AML-193 (cell line): ENCODE data around the gene RGS1.
A peak's percentile ranks its signal among the peaks of the same experiment; 100 is the strongest.

Source experiments
- DNase-seq, 2 experiments: peaks; one replicate each; lab custom pipeline; 2025; lab: John Stamatoyannopoulos, UW

RGS1 gene

GRCh38 chr1:192581131-192581927 lies 5.8 kb downstream of the RGS1 start:
- DNase-seq, result no peak

- no peak for DNase-seq
Observed at GRCh38 chr1:192584866-192585265, 9.3 kb downstream of the RGS1 start.

GRCh38 chr1:192587386-192588266 lies 12.1 kb downstream of the RGS1 start:
- no peak for DNase-seq

GRCh38 chr1:192588546-192588945 lies 13.0 kb downstream of the RGS1 start:
- no peak for DNase-seq

DNA sequence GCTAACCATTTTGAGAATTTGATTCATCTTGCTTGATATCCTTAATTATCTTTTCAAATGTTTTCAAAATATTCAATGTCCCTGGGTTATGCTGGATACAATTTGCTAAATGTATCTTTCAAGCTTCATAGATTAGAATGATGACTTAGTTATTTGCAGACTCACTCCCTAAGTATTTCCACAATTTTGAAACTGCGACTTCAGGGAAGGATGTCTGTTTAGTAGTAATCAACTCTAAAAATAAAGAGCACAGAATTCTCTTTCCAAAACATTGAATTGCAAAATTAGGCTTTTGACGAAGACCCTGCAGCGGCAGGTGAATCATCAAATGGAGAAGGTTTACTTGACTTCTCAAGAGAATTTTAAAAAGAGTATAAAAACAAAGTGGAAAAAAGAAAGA lies 14.2 kb downstream of the RGS1 start:
- no peak for DNase-seq

GRCh38 chr1:192592517-192592916 lies 16.9 kb downstream of the RGS1 start:
- DNase-seq, result no peak

DNA sequence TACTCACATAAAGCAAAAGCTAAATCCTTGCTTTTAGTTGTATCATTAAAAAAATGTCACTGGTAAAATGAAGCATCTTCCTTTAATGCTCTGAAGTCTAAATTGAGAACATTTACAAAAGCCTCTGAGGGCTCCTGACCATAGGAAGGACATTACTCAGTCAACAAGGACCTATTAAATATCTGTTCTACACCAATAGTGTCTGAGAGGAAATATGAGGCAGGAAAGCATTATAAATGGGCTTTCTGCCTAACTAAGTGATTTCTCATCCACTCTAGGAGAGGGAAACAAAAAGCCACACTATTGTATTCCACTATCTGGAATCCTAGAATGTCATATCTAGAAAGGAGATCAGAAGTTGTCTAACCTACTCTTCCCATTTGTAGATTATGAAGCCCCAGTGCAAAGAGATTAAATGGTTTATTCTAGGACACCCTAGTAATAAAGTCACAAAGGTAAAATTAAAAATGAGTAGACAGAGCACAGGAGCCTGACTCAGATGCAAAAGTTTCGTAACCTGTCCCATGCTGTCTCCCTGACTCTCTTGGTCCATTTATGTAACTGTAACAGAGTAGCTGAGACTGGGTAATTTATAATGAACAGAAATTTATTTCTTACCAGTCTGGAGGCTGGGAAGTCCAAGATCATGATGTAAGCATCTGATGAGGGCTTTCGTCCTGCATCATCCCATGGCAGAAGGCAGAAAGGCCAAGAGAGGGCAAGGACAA lies 17.6 kb downstream of the RGS1 start:
- no peak for DNase-seq

GRCh38 chr1:192595299-192595698 lies 19.7 kb downstream of the RGS1 start:
- DNase-seq, result no peak

DNA sequence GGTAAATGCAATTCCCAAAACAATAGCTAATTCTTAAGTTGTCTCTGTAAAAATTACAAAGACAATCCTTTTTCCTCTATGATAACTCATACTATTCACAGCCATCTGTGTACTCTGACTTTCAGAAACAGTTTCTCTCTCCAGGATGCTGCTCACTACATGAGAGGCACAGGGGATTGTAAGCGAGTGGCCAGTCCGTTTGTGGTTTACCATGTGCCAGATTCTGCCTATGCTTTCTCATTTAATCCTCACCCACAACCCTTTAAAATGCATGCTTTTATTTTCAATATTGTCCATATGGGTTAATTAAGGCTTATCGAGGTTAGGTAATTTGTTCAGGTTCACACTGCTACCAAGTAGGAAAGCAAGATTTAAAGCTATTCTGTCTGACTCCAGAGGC lies 23.0 kb downstream of the RGS1 start:
- DNase-seq, result no peak

GRCh38 chr1:192600275-192600674 lies 24.7 kb downstream of the RGS1 start:
- no peak for DNase-seq

DNA sequence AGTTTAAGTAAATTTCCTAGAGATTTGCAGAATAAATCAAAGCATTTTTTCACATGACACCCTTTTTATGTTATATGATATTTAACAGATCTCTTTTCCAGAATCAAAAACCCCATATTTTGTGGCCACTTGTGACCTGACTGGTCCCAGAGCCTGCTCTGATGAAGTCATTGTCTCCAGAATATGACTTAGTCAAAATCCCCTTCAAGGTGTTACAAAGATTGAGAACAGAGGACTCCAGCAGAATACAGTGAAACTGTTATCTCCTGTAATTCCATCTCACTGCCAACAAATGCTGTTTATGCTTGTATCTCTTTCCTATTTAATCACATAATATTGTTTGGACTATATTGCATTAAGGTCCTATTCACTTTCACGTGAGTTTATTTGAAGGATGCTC lies 25.6 kb downstream of the RGS1 start:
- DNase-seq, result no peak

DNA sequence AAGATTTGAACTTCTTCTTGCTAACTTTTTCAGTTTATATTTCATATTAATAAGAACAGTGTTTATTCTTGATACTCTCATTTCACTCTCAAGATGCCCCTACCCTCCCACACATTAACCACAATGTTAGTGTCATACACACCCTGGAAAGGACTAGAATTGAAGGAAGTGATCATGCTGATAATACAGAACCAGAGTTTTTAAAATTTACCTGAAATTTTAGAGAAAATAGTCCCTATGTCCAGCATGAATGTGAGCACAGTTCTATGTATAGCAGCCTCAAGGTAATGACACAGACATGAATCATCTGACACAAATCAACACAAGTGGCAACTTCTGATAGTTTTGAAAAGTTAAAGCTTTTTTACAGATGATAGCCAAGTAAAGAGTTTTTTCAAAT lies 26.0 kb downstream of the RGS1 start:
- DNase-seq, result no peak

- no peak for DNase-seq
Observed at GRCh38 chr1:192602757-192603156, 27.2 kb downstream of the RGS1 start.

DNA sequence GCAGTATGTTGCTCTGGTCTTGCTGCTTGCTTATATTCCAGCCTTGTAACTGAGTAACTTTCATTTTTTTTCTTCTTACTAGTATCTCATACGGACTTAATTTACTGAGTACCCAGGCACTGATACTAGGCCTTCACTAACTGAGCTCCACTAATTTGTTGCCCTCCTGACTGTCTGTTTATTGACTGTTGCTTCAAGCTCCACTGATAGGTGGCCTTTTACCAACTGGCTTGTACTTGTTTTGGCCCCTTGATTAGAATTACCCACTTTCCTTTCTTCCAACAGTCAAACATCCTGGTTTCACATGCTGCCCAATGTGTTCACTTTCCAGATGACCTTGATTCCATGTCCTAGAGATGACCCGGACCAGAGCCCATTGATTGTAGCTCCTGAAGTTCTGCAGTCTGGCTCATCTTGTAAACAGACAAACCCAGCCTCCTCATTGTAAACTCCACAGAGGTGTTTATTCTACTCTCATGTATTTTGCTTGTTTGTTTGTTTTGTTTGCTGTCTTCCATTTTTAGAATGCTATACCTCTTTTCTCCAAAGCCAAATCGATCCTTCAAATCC lies 27.7 kb downstream of the RGS1 start:
- DNase-seq, result no peak

GRCh38 chr1:192604979-192605620 lies 29.5 kb downstream of the RGS1 start:
- peak; percentile 11 to 31 for DNase-seq

DNA sequence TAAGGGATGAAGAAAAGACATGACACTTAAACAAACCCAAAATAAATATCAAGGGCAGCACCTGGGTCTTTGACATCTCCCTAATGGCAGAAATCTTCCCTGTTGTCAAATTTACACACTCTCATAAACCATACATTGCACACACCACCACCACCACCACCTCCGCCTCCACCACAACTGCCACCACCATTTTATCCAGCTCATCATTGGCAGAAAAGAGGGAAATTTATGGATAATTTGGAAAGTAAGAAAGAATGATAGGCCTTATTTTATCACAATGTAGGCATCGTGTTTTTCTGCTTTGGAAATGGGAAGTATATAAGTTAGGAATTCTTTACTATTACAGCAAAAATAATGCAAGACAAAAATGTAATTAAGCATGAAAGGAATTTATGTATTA lies 33.1 kb downstream of the RGS1 start:
- DNase-seq, result no peak

DNA sequence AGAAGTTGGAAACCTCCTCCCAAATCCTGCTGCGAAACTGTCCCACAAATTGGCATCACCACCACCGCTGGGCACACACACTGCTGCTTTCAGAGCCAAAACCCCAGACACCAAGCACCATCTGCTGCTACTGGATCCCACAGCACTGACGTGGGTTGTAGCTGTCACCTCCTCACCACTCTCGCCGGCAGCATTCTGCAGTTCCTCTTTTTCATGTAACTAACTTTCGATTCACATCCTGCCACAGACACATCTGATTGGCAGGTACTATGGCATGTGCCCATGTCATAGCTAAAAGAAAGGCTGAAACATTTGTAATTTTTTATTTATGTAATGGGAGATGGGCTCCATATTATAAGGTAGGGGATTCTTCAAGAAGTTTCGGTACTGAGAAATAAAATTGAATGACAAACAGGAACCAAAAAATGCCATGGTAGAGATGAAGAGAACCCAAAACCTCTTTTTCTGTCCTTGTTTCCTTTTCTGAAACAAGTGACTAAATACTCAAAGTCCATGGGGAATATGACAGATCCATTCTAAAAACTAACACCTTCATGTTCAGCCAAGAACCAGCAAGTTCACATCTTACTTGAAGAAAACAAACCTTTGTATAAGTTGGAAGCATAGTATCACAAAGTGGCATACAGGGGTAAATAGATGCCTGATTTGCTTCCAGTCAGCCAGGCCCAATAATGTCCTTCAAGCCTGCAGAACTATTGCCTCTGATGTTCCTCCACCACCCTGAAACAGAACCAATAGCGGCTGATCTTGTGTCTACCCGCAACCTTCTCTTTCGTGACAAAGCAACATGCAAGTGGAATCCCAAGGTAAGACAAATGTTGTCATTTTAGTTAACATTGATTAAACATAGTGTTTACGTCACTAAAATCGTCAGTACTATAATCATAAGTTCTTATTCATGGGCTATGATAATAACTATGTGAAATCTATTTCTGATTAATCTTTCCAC lies 33.8 kb downstream of the RGS1 start:
- DNase-seq, result peak; percentile 82 to 90

DNA sequence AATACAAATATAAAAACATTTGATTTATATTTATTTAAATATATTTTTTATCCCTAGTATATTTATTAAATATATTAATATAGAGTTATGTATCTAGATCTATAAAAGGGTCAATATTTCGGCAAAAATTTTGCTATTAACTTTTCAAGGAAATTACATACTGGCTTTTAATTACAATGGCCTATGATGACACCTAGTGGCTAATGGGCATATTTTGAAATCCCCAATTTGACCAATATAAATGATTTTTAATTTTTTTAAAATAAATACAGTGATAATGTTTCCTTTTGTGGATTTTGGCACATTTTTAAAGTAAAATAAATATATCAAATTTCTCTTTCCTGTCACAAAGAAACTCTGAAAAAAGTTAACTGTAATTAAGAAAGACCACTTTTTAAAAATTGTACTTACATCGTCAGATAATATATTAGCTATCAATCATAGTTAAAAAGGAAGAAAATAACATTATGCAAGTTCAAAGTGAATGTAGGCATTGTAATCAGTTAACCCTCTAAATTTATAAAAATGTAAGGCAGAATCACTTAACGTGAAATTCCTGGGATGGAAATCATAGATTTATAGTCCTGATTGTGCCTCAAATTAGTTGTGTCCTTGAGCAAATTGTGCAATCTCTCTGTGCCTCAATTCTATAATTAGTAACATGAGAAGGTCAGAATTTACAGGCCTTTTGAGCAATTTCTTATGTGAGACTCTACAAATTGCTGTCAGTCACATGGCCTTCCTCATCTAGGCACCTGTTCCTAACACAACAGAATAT lies 34.7 kb downstream of the RGS1 start:
- peak; percentile 45 to 62 for DNase-seq

- DNase-seq, result no peak
Observed at GRCh38 chr1:192615055-192615454, 39.5 kb downstream of the RGS1 start.
